ENCODE data around the gene PTBP2. TPM values are rescaled to one million over a fixed set of nuclear protein-coding genes. Genes with fewer than 3 reads are reported as not detected.

PTBP2 gene
- total RNA-seq, 1 experiment from 2014 or later: 29.1 TPM

DNA sequence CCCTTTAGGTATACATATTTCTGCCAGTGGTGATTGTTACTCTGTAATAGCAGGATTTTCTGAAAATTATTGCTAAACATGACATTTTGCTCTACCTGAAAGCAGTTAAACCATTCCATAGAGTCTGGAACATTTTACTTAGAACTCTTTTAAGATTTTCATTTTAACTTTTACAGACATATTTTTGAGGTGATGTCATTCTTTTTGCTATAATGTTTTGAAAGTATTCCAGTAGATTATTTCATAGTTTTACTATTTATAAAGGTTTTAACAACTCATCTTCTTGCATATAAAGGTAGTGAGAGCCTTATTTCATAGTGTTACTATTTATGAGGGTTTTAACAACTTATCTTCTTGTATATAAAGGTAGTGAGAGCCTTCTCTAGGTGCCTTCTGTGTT is 42.9 kb downstream of the PTBP2 start:
- no TSS peak for BruUV-seq (replicated peaks)
- H3K36me3 ChIP-seq (ENCODE audit: insufficient read depth, low read length, poor library complexity, severe bottlenecking): peaks cover 5% of the 10 kb centered on the region
- TF ChIP-seq EZH2 (IDR thresholded peaks at IDR 0.05; ENCODE audit: borderline replicate concordance, low read depth, low read length, poor library complexity, severe bottlenecking): no peak
- TF ChIP-seq, protein P1, sequence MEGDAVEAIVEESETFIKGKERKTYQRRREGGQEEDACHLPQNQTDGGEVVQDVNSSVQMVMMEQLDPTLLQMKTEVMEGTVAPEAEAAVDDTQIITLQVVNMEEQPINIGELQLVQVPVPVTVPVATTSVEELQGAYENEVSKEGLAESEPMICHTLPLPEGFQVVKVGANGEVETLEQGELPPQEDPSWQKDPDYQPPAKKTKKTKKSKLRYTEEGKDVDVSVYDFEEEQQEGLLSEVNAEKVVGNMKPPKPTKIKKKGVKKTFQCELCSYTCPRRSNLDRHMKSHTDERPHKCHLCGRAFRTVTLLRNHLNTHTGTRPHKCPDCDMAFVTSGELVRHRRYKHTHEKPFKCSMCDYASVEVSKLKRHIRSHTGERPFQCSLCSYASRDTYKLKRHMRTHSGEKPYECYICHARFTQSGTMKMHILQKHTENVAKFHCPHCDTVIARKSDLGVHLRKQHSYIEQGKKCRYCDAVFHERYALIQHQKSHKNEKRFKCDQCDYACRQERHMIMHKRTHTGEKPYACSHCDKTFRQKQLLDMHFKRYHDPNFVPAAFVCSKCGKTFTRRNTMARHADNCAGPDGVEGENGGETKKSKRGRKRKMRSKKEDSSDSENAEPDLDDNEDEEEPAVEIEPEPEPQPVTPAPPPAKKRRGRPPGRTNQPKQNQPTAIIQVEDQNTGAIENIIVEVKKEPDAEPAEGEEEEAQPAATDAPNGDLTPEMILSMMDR (conservative IDR thresholded peaks at IDR 0.05; ENCODE audit: low read depth, low read length): no peak
- ChIA-PET POLR2A (ENCODE audit: low non-redundant PET) (interaction anchor here (0.5 kb wide), 1 partner anchor 10 kb away, joined by 4 read pairs; no protein-coding TSS in a partner anchor), CTCF (no interaction called here)
- no peaks in the 10 kb centered on the region for H3K27me3 ChIP-seq (replicated peaks; ENCODE audit: insufficient read depth, low read depth, low read length, poor library complexity)
- H3K4me1 ChIP-seq (ENCODE audit: insufficient read depth, low read length, poor library complexity, severe bottlenecking): no peaks in the 10 kb centered on the region
- H3K9me3 ChIP-seq (ENCODE audit: low read depth, low read length, poor library complexity, severe bottlenecking): peaks cover 5% of the 10 kb centered on the region
- no peak for DNase-seq (ENCODE audit: low spot score)
- intact Hi-C loops (cut with micrococcal nuclease; ENCODE audit: unreplicated experiment): no loop called here
- no peak overlapping the region for H3K4me3 ChIP-seq (ENCODE audit: low read depth, low read length, poor library complexity, severe bottlenecking)
- H3K27ac ChIP-seq (ENCODE audit: low read depth, low read length, poor library complexity, severe bottlenecking): no peak overlapping the region

DNA sequence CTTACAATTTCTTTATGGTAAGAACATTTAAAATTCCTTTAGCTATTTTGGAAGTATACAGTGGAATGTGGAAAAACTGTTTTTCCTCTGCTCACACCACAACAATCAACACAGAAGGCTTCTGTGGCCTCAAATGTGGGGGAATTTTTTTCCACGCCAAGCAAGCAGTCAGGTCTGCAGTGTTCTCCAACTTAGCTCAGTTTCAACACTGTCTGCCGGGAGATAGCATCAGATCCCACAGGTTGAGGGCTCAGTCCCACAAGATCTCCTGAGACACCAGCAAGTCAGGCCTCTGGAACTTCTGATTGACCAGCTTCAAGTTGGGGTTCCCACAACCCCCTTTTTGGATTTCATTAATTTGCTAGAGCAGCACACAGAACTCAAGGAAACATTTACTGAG is 50.3 kb downstream of the PTBP2 start:
- no TSS peak for BruUV-seq (replicated peaks)
- peaks cover 5% of the 10 kb centered on the region for H3K4me1 ChIP-seq (ENCODE audit: insufficient read depth, low read length, poor library complexity, severe bottlenecking)
- H3K27ac ChIP-seq (ENCODE audit: low read depth, low read length, poor library complexity, severe bottlenecking): no peak overlapping the region
- H3K4me3 ChIP-seq (ENCODE audit: low read depth, low read length, poor library complexity, severe bottlenecking): no peak overlapping the region
- DNase-seq (ENCODE audit: low spot score): no peak
- peaks cover 23% of the 10 kb centered on the region for H3K36me3 ChIP-seq (ENCODE audit: insufficient read depth, low read length, poor library complexity, severe bottlenecking)
- no peak for TF ChIP-seq EZH2 (IDR thresholded peaks at IDR 0.05; ENCODE audit: borderline replicate concordance, low read depth, low read length, poor library complexity, severe bottlenecking)
- TF ChIP-seq, protein P1 (conservative IDR thresholded peaks at IDR 0.05; ENCODE audit: low read depth, low read length): no peak
- no peaks in the 10 kb centered on the region for H3K27me3 ChIP-seq (replicated peaks; ENCODE audit: insufficient read depth, low read depth, low read length, poor library complexity)
- intact Hi-C loops (cut with micrococcal nuclease; ENCODE audit: unreplicated experiment): no loop called here
- no peaks in the 10 kb centered on the region for H3K9me3 ChIP-seq (ENCODE audit: low read depth, low read length, poor library complexity, severe bottlenecking)
- ChIA-PET CTCF (no interaction called here), POLR2A (ENCODE audit: low non-redundant PET) (no interaction called here)

DNA sequence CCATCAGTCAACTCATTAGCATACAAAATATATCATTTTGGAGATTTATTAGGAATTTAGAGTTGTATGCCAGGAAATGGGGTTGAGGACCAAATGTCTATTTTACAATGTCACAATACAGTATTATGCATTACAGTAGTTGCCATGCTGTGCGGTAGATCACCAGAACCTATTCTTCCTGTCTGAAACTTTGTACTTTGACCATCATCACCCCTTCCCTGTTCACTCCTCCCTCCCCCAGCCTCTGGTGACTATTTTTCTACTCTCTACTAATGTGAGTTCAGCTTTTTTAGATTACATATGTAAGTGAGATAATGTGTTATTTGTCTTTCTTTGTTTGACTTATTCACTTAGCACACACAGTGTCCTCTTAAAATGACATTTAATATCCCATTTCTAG is 50.8 kb downstream of the PTBP2 start:
- POLR2A ChIA-PET (ENCODE audit: low non-redundant PET): no interaction called here
- Histone ChIP-seq H3K27me3 (replicated peaks; ENCODE audit: insufficient read depth, low read depth, low read length, poor library complexity) (no peaks in the 10 kb centered on the region), H3K9me3 (ENCODE audit: low read depth, low read length, poor library complexity, severe bottlenecking) (no peaks in the 10 kb centered on the region), H3K4me1 (ENCODE audit: insufficient read depth, low read length, poor library complexity, severe bottlenecking) (peaks cover 5% of the 10 kb centered on the region), H3K27ac (ENCODE audit: low read depth, low read length, poor library complexity, severe bottlenecking) (no peak overlapping the region), H3K36me3 (ENCODE audit: insufficient read depth, low read length, poor library complexity, severe bottlenecking) (peaks cover 26% of the 10 kb centered on the region), H3K4me3 (ENCODE audit: low read depth, low read length, poor library complexity, severe bottlenecking) (no peak overlapping the region)
- CTCF ChIA-PET: no interaction called here
- DNase-seq (ENCODE audit: low spot score): no peak
- TF ChIP-seq, protein P1 (conservative IDR thresholded peaks at IDR 0.05; ENCODE audit: low read depth, low read length): no peak
- TF ChIP-seq EZH2 (IDR thresholded peaks at IDR 0.05; ENCODE audit: borderline replicate concordance, low read depth, low read length, poor library complexity, severe bottlenecking): no peak
- intact Hi-C loops (cut with micrococcal nuclease; ENCODE audit: unreplicated experiment): no loop called here
- BruUV-seq (replicated peaks): no TSS peak
